K562 (cell line): ENCODE data around the gene CCL4. TPM values are rescaled to one million over a fixed set of nuclear protein-coding genes. Genes with fewer than 3 reads are reported as not detected.

Experiments
- ATAC-seq: fragments of 200-7000 bp; cut with Tn5 transposase; 3 replicates; pipeline ENCODE4 v1.9.1; 2020; ENCODE audit warnings: moderate library complexity
- BruUV-seq: library from RNA; stranded (reverse); fragments of 400-500 nt; replicated peaks from 2 replicates; lab custom pipeline; 2021; lab: Mats Ljungman, UMichigan
- CTCF ChIA-PET: fragments of 300-600 bp; formaldehyde crosslinking; extraction: SDS; loops from one replicate; lab custom pipeline; 2021; ENCODE audit warnings: low intra/inter-chr PET ratio; lab: Yijun Ruan, JAX
- POLR2A ChIA-PET: fragments of 300-600, 350-650 bp; sonication (Branson Sonifier 250); formaldehyde crosslinking; extraction: SDS; loops from one replicate; lab custom pipeline; 2021; ENCODE audit warnings: antibody characterized with exemption, inconsistent platforms; lab: Yijun Ruan, JAX
- DNase-seq, 4 experiments: peaks; one replicate each; pipeline versions ENCODE4 v3.0.0 to v3.0.0-alpha.2; 2011 to 2018; ENCODE audit warnings: low spot score in 3 of 4, mixed read lengths in 3 of 4; ENCODE audit errors: extremely low read depth in 1 of 4
- FAIRE-seq: peaks from 2 replicates; lab custom pipeline; 2011; peaks lifted over from hg19 to GRCh38; lab: Jason Lieb, UNC
- H2AFZ ChIP-seq: 2 replicates; pipeline ENCODE4 v1.6.0; 2011; ENCODE audit warnings: low read depth, low read length, control low read depth, inconsistent platforms
- H3K27ac ChIP-seq: fragments of 200-600 bp; 3 replicates; pipeline ENCODE4 v1.8.0; 2011; ENCODE audit warnings: low read depth, mild to moderate bottlenecking, control low read depth, inconsistent platforms, low read length, moderate library complexity, mixed read lengths; ENCODE audit errors: extremely low read depth
- H3K27me3 ChIP-seq, 2 experiments: fragments of 300-600 bp in 1 of 2; 2 replicates in 1 of 2; 3 replicates in 1 of 2; pipeline versions ENCODE4 v1.6.0 to v1.8.0; 2011; ENCODE audit warnings: inconsistent platforms in 2 of 2, low read length in 2 of 2, mild to moderate bottlenecking in 1 of 2, mixed read lengths in 1 of 2, moderate library complexity in 1 of 2; ENCODE audit not compliant: control insufficient read depth in 2 of 2, insufficient read depth in 2 of 2
- H3K36me3 ChIP-seq: fragments of 300-600 bp; 3 replicates; pipeline ENCODE4 v1.8.0; 2011; ENCODE audit warnings: mild to moderate bottlenecking, low read length, inconsistent platforms; ENCODE audit not compliant: control insufficient read depth, insufficient read depth
- H3K4me1 ChIP-seq, 2 experiments: fragments of 200-600 bp in 1 of 2; replicated peaks in 1 of 2; 2 replicates in 1 of 2; 3 replicates in 1 of 2; pipeline versions ENCODE4 v1.5.1 to v1.8.0; 2011; ENCODE audit warnings: inconsistent platforms in 2 of 2, low read length in 2 of 2, mild to moderate bottlenecking in 1 of 2, mixed read lengths in 1 of 2, moderate library complexity in 1 of 2; ENCODE audit not compliant: control insufficient read depth in 2 of 2, insufficient read depth in 2 of 2
- H3K4me2 ChIP-seq: 2 replicates; pipeline ENCODE4 v1.6.1; 2011; ENCODE audit warnings: low read length, control low read depth, inconsistent platforms, mixed read lengths; ENCODE audit not compliant: insufficient read depth
- H3K4me3 ChIP-seq: fragments of 200-600 bp; sonication (generic), shearing (Covaris generic); 2 replicates; pipeline ENCODE4 v1.5.1; 2016; ENCODE audit warnings: control low read depth, inconsistent platforms
- H3K79me2 ChIP-seq: fragments of 200-600 bp; 3 replicates; pipeline ENCODE4 v1.8.0; 2011; ENCODE audit warnings: low read length, inconsistent platforms; ENCODE audit not compliant: control insufficient read depth, insufficient read depth
- H3K9ac ChIP-seq, 2 experiments: 2 replicates each; pipeline versions ENCODE4 v1.6.0 to v1.6.1; 2011; ENCODE audit warnings: low read depth in 2 of 2, low read length in 2 of 2, control low read depth in 1 of 2, inconsistent platforms in 1 of 2, mild to moderate bottlenecking in 1 of 2, mixed read lengths in 1 of 2; ENCODE audit not compliant: insufficient read depth in 1 of 2
- H3K9me1 ChIP-seq: one replicate; pipeline ENCODE4 v1.6.0; 2011; ENCODE audit warnings: inconsistent platforms, mild to moderate bottlenecking, low read length, moderate library complexity; ENCODE audit not compliant: control insufficient read depth, insufficient read depth
- H3K9me3 ChIP-seq: replicated peaks from 2 replicates; pipeline ENCODE4 v1.5.1; 2011; ENCODE audit warnings: low read depth, low read length, inconsistent platforms; ENCODE audit not compliant: control insufficient read depth, insufficient read depth
- H4K20me1 ChIP-seq: replicated peaks from 2 replicates; pipeline ENCODE4 v1.6.1; 2011; ENCODE audit warnings: low read length, inconsistent platforms, mixed read lengths; ENCODE audit not compliant: control insufficient read depth, insufficient read depth
- BRD9 ChIP-seq: fragments of 450-650 bp; IDR thresholded peaks from 2 replicates; pipeline ENCODE4 v1.6.1; 2018; ENCODE audit warnings: low read depth; ENCODE audit not compliant: partially characterized antibody
- CBFA2T2 ChIP-seq: fragments of 450-650 bp; conservative IDR thresholded peaks from 2 replicates; pipeline ENCODE4 v1.6.1; 2017; ENCODE audit warnings: mild to moderate bottlenecking
- CEBPB ChIP-seq: fragments of 450-650 bp; IDR thresholded peaks from 2 replicates; pipeline ENCODE4 v1.6.1; 2016; ENCODE audit warnings: missing genetic modification characterization, missing compliant biosample characterization
- FOS ChIP-seq: IDR thresholded peaks from 3 replicates; pipeline ENCODE4 v1.6.1; 2011; ENCODE audit not compliant: insufficient read length; ENCODE audit errors: extremely low read depth
- ILK ChIP-seq: fragments of 450-650 bp; IDR thresholded peaks from 2 replicates; pipeline ENCODE4 v1.6.1; 2016; ENCODE audit warnings: missing genetic modification characterization, low read depth, mild to moderate bottlenecking, missing compliant biosample characterization, moderate library complexity, borderline replicate concordance
- MAFF ChIP-seq: IDR thresholded peaks from 2 replicates; pipeline ENCODE4 v1.6.1; 2012; ENCODE audit warnings: low read length, improper control_type of control experiment
- MLX ChIP-seq, 2 experiments: fragments of 450-650 bp in 1 of 2; sonication (generic) in 1 of 2; formaldehyde crosslinking; conservative IDR thresholded peaks; 2 replicates each; pipeline versions ENCODE4 v1.4.0 to v1.8.1; 2020 to 2022; ENCODE audit warnings: mild to moderate bottlenecking in 1 of 2, missing genetic modification reagents in 1 of 2
- RB1 ChIP-seq: fragments of 450-650 bp; IDR thresholded peaks from 2 replicates; pipeline ENCODE4 v1.6.1; 2017; ENCODE audit warnings: low read depth, mild to moderate bottlenecking
- STAT5B ChIP-seq: fragments of 250-450 bp; sonication (Bioruptor Pico); IDR thresholded peaks from 2 replicates; pipeline ENCODE4 v1.8.0; 2021; ENCODE audit warnings: mild to moderate bottlenecking, inconsistent platforms
- TFAM ChIP-seq: fragments of 250-450 bp; sonication (Bioruptor Pico); conservative IDR thresholded peaks from 2 replicates; pipeline ENCODE4 v1.5.0; 2021; ENCODE audit warnings: mild to moderate bottlenecking, moderate library complexity
- ZNF24 ChIP-seq: fragments of 450-650 bp; IDR thresholded peaks from 2 replicates; pipeline ENCODE4 v1.6.1; 2016
- ZNF280B ChIP-seq: fragments of 250-450 bp; sonication (Bioruptor Pico); IDR thresholded peaks from 2 replicates; pipeline ENCODE4 v1.5.1; 2021; ENCODE audit warnings: mild to moderate bottlenecking
- whole genome bisulfite sequencing: fragments of 100-300 bp; shearing (Covaris generic); methylation state at CpG from one replicate; pipeline ENCODE4 v1.1.6; 2016; ENCODE audit warnings: low coverage, mixed read lengths; ENCODE audit not compliant: insufficient coverage; ENCODE audit errors: missing lambda C conversion rate; 5-methylcytosine and 5-hydroxymethylcytosine counted together
- in situ Hi-C: fragments of 300-500 bp; cut with MboI; formaldehyde crosslinking; loops from 4 replicates; pipeline ENCODE4 v1.15.0; 2018; ENCODE audit warnings: inconsistent platforms, mixed read lengths
- intact Hi-C: fragments of 100-400 bp; cut with micrococcal nuclease; formaldehyde crosslinking; loops from 2 replicates; pipeline ENCODE4 v1.14.2; 2022
- polyA plus RNA-seq, 8 experiments: library from polyadenylated mRNA; depleted of rRNA in 4 of 8; stranded (reverse) in 5 of 8; unstranded in 3 of 8; fragments of >200 nt; fragmentation: Nextera tagmentation in 2 of 8; fragmentation: Illumina TruSeq in 1 of 8; extraction: Ambion mirVana in 2 of 8; extraction: Trizol in 1 of 8; gene quantifications; 2 replicates each; pipeline versions ENCODE4 v1.2.1 to v1.2.3, GENCODE V29; 2011 to 2014; ENCODE audit warnings: inconsistent platforms in 1 of 8, missing spikeins in 1 of 8
- total RNA-seq, 7 experiments: library from RNA; depleted of rRNA in 6 of 7; stranded (reverse); fragments of >200 nt in 6 of 7; fragmentation: Illumina TruSeq in 2 of 7; extraction: Trizol in 2 of 7; gene quantifications; 2 replicates each; pipeline versions ENCODE4 v1.2.1 to v1.2.3, GENCODE V29; 2011 to 2021; ENCODE audit warnings: low replicate concordance in 1 of 7

Gene CCL4
- total and polyA plus RNA-seq, 9 of the 15 experiments (the other 6 are each of a cell fraction or from before 2014, with no cell fraction given) = 0.91 TPM; not detected in 8

- TF ChIP-seq MLX (CRISPR knock-in tag; conservative IDR thresholded peaks at IDR 0.05) (no peak), ZNF280B (CRISPR knock-in tag) (no peak), ILK (tag) (no peak), MAFF (no peak)
- TF ChIP-seq, all 486 proteins: peak for 0
These were observed 38.6 kb downstream of the CCL4 start (continued) for GRCh38 chr17:36142235-36142634.

GRCh38 chr17:36142806-36143205, 39.2 kb downstream of the CCL4 start:
- DNase-seq = no peak
- 5% methylated on average over 8 of the region's 8 CpGs for WGBS
- Histone ChIP-seq H3K9me1 (no peaks in the 10 kb centered on the region), H3K27ac (no peak overlapping the region), H3K79me2 (no peaks in the 10 kb centered on the region), H4K20me1 (no peaks in the 10 kb centered on the region), H3K4me3 (no peak overlapping the region), H3K4me2 (no peak overlapping the region), H2AFZ (no peak overlapping the region), H3K9me3 (no peaks in the 10 kb centered on the region), H3K9ac (no peak overlapping the region), H3K36me3 (no peaks in the 10 kb centered on the region), H3K27me3 (peaks cover 0 to 8% of the 10 kb centered on the region in 2 experiments; a peak in 3 of 5 replicates), H3K4me1 (no peaks in the 10 kb centered on the region)
- CTCF ChIA-PET = no interaction called here
- POLR2A ChIA-PET = no interaction called here
- FAIRE-seq = no peak
- no peak for ATAC-seq
- intact Hi-C loops = loop anchor here (10.0 kb wide), 1 partner anchor 288 kb away; no protein-coding TSS in a partner anchor
- TF ChIP-seq STAT5B (CRISPR knock-in tag) = no peak
- TF ChIP-seq RB1 = no peak
- TF ChIP-seq TFAM (CRISPR knock-in tag) = no peak
- no peak for TF ChIP-seq ZNF24
- TF ChIP-seq CBFA2T2 = no peak
- no peak for TF ChIP-seq FOS
- TF ChIP-seq CEBPB (tag) = no peak
- TF ChIP-seq BRD9 = no peak
- in situ Hi-C loops = no loop called here
- no TSS peak for BruUV-seq
